Right lobe of liver (tissue), 6 donors: ENCODE data around the gene IGSF21. TPM values are rescaled to one million over a fixed set of nuclear protein-coding genes. Genes with fewer than 3 reads are reported as not detected.

Experiments
- ATAC-seq, 4 donors: fragments of 200-7000 bp; cut with Tn5 transposase; one replicate each; pipeline ENCODE4 v1.9.1; 2020; ENCODE audit warnings: mild to moderate bottlenecking in 4 of 4, moderate library complexity in 4 of 4
- DNase-seq, 3 donors: peaks; one replicate each; pipeline ENCODE4 v3.0.0-alpha.2; 2020
- H3K27ac ChIP-seq, 3 donors: fragments of 200-600 bp; one replicate each; pipeline ENCODE4 v1.8.0; 2022
- H3K27me3 ChIP-seq, 2 donors: fragments of 200-600 bp; one replicate each; pipeline ENCODE4 v1.8.0; 2022
- H3K36me3 ChIP-seq, 4 donors: fragments of 200-600 bp; sonication (generic) in 1 of 4; one replicate each; pipeline versions ENCODE4 v1.5.1 to v1.8.0; 2017 to 2022; ENCODE audit warnings: control low read depth in 1 of 4
- H3K4me1 ChIP-seq, 4 donors: fragments of 200-600 bp; sonication (generic) in 1 of 4; one replicate each; pipeline versions ENCODE4 v1.5.1 to v1.8.0; 2017 to 2022; ENCODE audit warnings: control low read depth in 1 of 4
- H3K4me3 ChIP-seq, 3 donors: fragments of 200-600 bp; one replicate each; pipeline ENCODE4 v1.8.0; 2022
- H3K9me3 ChIP-seq, 4 donors: fragments of 200-600 bp; sonication (generic) in 1 of 4; one replicate each; pipeline versions ENCODE4 v1.5.1 to v1.8.0; 2017 to 2022; ENCODE audit warnings: control low read depth in 1 of 4
- POLR2A ChIP-seq: fragments of 450-650 bp; IDR thresholded peaks from one replicate; pipeline ENCODE4 v1.6.1; 2017; ENCODE audit warnings: antibody characterized with exemption, mild to moderate bottlenecking
- WGBS: methylation state at CpG from one replicate; pipeline ENCODE4 v1.1.6; 2018; ENCODE audit warnings: low coverage, low lambda C conversion rate; ENCODE audit not compliant: insufficient coverage; ENCODE audit errors: missing lambda C conversion rate; 5-methylcytosine and 5-hydroxymethylcytosine counted together
- intact Hi-C, 2 donors: fragments of 100-400 bp; cut with DNase I; formaldehyde crosslinking; loops; one replicate each; pipeline versions ENCODE4 v1.11.2 to v1.14.1; 2022
- total RNA-seq, 6 experiments: library from RNA; depleted of rRNA in 2 of 6; stranded (reverse); fragments of >200 nt in 2 of 6; fragmentation: NEBNext Ultra II Directional in 3 of 6; extraction: Animal tissue kit (Norgen Biotek cat#: 25700) in 3 of 6; gene quantifications; one replicate each; pipeline versions ENCODE4 v1.1.0 to v1.2.4, GENCODE V29; 2016 to 2023
- TF ChIP-seq, protein P1 (sequence below), 4 donors: fragments of 200-600 bp in 3 of 4; fragments of 450-650 bp in 1 of 4; IDR thresholded peaks; one replicate each; pipeline versions ENCODE4 v1.5.1 to v1.8.0; 2016 to 2022; ENCODE audit warnings: antibody characterized with exemption in 4 of 4, mild to moderate bottlenecking in 2 of 4
- donor health status: DM: no; HTN: yes; CAD: no.
- donor health status: DM: no; HTN: no; CAD: no.
- donor health status: DM: no; HTN: no; CAD: no.
- donor health status: DM: no; HTN: yes; CAD: no.
- donor health status: DM: no; HTN: yes; CAD: no.

Gene IGSF21
- total RNA-seq, 6 experiments from 2014 or later: 0.34 to 2.0 (median 0.71) TPM

GRCh38 chr1:18200918-18201317, 93.3 kb downstream of the IGSF21 start:
- Histone ChIP-seq H3K27me3 (no peaks in the 10 kb centered on the region), H3K27ac (no peak overlapping the region), H3K9me3 (no peaks in the 10 kb centered on the region), H3K4me3 (no peak overlapping the region), H3K4me1 (no peaks in the 10 kb centered on the region), H3K36me3 (no peaks in the 10 kb centered on the region)
- TF ChIP-seq, protein P1, sequence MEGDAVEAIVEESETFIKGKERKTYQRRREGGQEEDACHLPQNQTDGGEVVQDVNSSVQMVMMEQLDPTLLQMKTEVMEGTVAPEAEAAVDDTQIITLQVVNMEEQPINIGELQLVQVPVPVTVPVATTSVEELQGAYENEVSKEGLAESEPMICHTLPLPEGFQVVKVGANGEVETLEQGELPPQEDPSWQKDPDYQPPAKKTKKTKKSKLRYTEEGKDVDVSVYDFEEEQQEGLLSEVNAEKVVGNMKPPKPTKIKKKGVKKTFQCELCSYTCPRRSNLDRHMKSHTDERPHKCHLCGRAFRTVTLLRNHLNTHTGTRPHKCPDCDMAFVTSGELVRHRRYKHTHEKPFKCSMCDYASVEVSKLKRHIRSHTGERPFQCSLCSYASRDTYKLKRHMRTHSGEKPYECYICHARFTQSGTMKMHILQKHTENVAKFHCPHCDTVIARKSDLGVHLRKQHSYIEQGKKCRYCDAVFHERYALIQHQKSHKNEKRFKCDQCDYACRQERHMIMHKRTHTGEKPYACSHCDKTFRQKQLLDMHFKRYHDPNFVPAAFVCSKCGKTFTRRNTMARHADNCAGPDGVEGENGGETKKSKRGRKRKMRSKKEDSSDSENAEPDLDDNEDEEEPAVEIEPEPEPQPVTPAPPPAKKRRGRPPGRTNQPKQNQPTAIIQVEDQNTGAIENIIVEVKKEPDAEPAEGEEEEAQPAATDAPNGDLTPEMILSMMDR (IDR thresholded peaks at IDR 0.05): no peak
- DNase-seq (no peak), ATAC-seq (peak in 3 of 4 donors; percentile 29 to 60 (median 54))
- intact Hi-C loops: no loop called here
- WGBS: 29% methylated on average over 5 of the region's 6 CpGs

- WGBS: 32% methylated on average over 4 of the region's 4 CpGs
- Histone ChIP-seq H3K27ac (no peak overlapping the region), H3K4me1 (no peaks in the 10 kb centered on the region), H3K36me3 (no peaks in the 10 kb centered on the region), H3K4me3 (no peak overlapping the region), H3K27me3 (no peaks in the 10 kb centered on the region), H3K9me3 (no peaks in the 10 kb centered on the region)
- no peak for TF ChIP-seq POLR2A
- TF ChIP-seq, protein P1 (IDR thresholded peaks at IDR 0.05): no peak
- intact Hi-C loops: no loop called here
- DNase-seq (no peak), ATAC-seq (no peak)
Observed at GRCh38 chr1:18201997-18202719, 94.6 kb downstream of the IGSF21 start.

GRCh38 chr1:18203645-18204044, 96.0 kb downstream of the IGSF21 start:
- ATAC-seq (no peak), DNase-seq (no peak)
- H3K9me3 ChIP-seq: no peaks in the 10 kb centered on the region
- TF ChIP-seq, protein P1 (IDR thresholded peaks at IDR 0.05): no peak
- TF ChIP-seq POLR2A: no peak
- no peak overlapping the region for H3K27ac ChIP-seq
- H3K36me3 ChIP-seq: no peaks in the 10 kb centered on the region
- intact Hi-C loops: no loop called here
- H3K4me1 ChIP-seq: no peaks in the 10 kb centered on the region
- H3K4me3 ChIP-seq: no peak overlapping the region
- H3K27me3 ChIP-seq: no peaks in the 10 kb centered on the region
- 50% methylated on average over 4 of the region's 4 CpGs for WGBS

GRCh38 chr1:18204575-18204974, 97.0 kb downstream of the IGSF21 start:
- no peaks in the 10 kb centered on the region for H3K36me3 ChIP-seq
- ATAC-seq (no peak), DNase-seq (no peak)
- intact Hi-C loops: no loop called here
- H3K9me3 ChIP-seq: no peaks in the 10 kb centered on the region
- WGBS: 16% methylated on average over 1 of the region's 1 CpG
- no peak overlapping the region for H3K27ac ChIP-seq
- no peak overlapping the region for H3K4me3 ChIP-seq
- no peaks in the 10 kb centered on the region for H3K27me3 ChIP-seq
- no peaks in the 10 kb centered on the region for H3K4me1 ChIP-seq
- no peak for TF ChIP-seq POLR2A
- TF ChIP-seq, protein P1 (IDR thresholded peaks at IDR 0.05): no peak
